UCSD-AML1 (cell line): ENCODE measurements around the gene SALL3.

Experiments
- DNase-seq: peaks from one replicate; lab custom pipeline; 2025; ENCODE audit not compliant: unreplicated experiment; lab: John Stamatoyannopoulos, UW

The SALL3 gene

DNA sequence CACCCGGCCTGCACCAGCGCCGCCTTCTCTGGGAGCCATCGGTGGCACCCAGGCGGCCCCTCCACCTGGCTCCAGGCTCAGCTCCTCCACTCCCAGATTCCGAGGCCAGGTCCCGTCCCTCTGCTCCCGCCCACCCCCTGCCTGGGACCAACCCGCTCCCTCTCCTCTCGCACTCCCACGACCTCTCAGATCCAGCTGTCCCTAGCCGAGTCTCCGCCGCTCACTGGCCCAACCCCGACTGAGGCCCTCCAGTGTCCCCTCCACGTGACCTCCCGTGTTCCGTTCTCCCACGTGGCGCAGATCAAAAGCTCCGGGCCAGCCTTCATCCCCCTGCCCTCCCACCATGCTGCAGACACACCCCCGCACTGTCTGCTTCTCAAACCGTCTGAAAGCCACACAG lies 14.4 kb upstream of the SALL3 start:
- no peak for DNase-seq

DNA sequence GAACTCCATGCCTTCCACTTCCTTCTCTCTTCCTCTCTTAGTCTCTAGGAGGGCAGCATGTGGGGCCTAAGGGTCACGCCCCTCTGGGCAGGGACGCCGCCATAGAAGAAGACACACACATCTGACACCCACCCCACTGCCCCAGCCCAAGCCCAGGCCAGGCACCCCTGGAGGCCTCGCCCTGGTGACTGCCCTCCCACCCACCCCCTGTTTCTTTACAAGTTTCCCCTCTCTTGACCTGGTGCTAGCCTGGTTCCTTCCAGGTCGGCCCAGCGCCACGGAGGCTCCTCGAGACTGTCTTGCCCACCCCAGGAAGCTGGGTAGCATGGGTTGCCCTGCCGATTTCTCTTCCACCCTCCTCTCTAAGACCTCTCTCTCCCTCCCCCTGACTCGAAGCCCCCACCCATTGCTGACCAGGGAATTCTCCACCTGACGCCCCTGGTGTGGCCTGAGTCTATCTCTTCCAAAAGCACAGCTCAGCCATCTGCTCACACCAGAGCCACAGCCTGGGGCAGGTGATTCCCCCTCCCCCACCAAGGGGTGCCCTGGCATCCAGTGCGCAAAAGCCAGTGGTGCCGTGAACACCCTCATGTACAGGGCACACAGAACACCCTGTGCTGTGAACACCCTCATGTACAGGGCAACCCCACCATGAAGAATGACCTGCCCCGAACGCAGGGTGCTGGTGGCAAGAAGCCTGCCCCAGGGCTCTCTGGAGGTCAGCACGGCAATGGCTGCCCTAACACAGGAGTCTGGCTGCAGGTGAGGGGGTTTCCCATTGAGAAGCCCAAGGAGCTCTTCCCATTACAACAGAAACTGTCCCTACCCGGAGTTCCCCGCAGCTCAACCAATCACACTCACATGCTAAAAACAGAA lies 13.5 kb upstream of the SALL3 start:
- DNase-seq: no peak

DNA sequence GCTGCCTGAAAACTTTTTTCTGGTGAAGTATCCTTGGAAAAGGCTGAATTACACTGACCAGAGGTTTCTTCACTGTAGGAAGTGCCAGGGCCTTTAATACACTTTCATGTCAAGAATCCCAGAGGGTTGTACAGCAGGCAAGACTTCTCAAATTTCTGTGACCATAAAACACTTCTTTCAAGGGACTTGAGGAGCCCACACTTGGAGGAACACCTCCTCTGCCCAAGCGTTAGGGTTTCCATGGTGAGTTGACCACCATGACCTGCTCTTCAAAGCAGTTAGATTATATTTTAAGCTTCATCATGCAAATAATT lies 12.9 kb upstream of the SALL3 start:
- DNase-seq: no peak

DNA sequence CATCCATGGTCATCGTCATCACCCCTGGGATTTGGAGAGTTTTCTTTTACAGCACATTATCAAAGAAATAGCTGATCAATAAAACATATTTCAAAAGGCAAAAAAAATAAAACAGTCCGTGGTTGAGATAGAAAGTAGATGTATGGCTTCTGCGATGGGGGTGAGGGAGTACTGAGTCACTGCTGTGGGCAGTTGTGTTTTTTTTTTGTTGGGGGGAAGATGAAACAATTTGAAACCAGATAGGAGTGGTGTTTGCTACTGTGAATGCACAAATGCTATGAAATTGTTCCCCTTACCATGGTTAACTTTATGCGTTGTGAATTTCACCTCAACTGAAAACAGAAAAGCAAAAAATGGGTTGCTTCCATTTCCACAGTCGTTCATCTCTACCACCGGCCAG lies 11.9 kb upstream of the SALL3 start:
- DNase-seq: no peak

DNA sequence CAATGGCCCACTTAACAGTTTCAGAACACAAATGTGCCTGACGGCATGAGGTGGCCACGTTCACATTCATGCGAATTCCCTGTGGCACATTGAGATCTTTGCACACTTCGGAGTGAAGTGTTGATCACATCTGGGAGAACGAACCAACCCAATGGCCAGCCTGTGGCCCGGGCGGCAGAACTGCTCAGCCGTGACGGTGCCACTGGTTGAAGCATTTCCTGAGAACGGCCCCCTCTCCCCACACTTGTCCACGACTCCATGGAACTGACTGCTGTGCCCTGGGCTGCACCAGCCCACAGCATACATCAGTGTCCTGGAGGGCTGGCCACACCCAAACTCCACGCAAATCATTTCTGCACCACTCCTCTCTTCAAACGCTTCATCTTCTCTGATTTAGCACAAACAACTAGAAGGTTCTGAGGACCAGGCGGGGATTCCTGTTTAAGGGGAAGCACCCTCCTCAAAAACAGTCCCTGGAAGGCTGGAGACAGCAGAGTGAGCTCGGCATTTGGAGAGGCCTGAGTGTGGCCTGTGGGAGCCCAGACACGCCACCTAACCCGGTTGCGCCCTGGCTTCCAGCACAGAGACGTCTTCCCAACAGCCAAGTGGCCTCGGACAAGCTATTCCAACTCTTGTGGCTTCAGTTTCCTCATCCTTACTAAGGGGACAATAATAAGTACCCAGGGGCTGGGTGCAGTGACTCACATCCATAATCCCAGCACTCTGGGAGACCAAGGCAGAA lies 9.9 kb upstream of the SALL3 start:
- no peak for DNase-seq

DNA sequence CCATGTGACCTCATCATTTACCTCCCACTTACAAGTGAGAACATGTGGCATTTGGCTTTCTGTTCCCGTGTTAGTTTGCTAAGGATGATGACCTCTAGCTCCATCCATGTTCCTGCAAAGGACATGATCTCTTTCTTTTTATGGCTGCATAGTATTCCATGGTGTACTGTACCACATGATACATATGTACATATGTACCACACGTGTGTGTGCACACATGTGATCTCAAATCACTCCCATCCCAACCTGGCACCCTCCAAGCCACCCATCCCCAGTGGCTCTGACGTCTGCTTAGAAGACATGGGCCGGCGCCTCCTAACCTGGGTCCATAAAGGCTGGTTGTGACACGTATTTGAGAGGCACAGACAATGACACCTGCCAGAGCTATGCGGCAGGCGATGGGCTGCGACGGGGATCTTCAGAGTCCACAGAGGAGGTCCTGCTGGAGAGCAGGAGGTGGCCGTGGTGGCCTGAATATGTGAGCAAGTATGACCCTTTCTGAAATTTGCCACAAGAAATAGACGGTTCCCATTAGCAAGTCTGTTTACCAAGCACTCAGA lies 8.8 kb upstream of the SALL3 start:
- DNase-seq: no peak

DNA sequence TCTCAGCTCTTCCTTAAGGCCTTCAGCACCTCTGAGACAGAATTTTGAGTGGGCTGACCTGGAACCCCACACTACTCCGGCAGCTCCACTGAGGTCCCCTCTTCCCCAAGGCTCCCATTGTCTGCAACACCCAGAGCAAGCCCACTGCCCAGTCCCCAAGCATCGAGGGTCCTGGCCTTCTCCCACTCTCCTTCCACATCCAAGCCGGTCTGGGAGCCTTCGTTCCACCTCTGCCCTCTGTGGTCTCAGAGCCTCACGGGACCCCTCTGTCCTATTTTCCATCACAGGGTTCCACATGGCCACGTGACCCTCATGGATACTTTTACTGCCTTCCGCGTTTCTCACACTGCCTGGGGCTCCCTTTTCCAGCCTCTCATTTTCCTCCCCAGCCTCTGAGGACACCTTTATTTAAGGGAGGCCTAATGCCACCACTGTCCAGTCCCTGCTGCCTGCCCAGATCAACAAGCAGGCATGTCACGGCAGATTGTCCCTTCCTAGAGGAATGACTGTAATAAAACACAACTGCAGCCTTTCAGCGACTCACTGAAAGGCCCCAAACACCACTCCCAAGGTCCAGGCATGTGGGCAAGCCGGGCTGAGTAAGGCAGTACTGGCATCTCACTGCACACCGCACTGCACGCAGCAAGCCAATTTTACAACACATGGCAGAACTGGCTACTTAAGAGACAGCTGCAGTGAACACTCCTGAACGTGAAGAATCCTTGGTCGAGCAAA lies 7.9 kb upstream of the SALL3 start:
- no peak for DNase-seq

DNA sequence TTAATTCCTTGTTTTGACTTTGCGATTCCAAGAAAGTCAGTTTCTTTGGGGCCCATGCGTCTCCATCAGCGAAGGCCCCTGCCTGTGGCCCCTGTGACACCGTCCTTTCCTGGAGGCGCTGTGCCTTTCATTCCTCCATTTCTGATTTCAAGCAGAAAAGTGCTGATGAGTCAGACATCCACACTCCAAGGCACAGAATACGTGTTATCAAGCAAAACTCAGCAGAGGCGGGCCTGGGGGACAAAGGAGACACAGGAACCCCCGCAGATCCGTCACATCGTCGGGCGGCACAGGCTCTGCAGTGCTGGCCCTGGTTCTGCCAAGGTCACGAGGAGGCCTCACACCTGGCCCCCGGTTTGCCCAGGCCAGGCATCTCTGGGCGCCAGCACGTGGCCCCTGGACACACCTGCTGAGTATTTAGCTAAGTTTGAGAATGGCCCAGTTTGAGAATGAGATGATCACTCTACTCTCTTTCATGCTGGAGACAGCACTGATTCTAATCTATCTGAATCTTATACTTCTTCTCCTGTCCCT lies 7.2 kb upstream of the SALL3 start:
- no peak for DNase-seq

DNA sequence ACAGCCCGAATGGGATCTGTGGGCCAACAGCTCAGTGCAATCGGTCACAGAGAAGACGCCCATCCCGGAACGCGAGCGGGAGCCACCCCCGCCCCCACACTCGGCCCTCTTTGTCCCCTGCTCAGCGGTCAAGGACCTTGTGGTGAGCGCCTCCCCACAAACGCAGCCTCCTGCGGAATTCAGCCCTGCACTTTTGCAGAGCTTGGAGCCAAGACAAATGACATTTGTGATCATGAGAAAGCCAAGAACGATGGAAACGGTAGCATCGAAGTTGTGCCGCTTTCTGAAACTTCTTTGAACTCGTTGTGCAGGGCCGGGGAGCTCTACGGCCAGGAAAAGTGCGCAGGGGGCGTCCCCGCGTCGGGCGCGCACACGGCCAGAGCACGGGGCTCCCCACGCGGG lies 6.7 kb upstream of the SALL3 start:
- DNase-seq: no peak

DNA sequence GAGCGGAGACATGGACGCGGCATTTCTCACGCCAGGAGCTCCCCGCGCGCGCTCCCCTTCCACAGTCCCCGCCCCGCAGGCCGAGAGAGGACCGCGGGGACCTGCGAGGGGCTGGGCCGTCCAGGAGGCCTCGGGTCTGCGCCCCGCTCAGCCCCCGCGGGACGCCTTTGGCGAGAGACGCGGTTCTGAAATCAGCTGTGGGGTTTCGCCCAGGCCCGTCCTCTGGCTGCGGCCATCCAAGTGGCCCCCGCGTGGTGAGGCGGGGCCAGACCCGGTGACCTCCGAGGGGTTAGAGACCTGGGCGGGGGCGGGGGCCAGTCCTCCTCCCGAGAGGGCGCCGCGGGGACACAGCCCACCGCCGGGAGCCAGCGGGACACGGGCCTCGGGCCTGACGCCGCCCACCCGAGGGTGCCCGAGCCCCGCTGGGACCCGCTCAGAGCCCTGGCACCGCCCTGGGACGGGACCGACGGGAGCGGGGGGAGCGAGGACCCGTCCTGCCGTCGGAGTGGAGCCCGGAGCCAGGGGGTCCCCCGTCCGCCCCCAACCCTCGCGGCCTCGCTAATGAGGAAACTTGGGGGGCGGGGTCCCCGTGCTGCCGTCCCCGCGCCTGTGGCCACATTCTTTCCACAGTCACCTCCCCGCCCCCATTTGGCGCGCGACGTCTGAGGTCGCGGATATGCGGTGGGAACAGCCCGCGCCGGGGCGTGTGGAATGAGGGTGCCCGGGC lies 6.1 kb upstream of the SALL3 start:
- DNase-seq: no peak

DNA sequence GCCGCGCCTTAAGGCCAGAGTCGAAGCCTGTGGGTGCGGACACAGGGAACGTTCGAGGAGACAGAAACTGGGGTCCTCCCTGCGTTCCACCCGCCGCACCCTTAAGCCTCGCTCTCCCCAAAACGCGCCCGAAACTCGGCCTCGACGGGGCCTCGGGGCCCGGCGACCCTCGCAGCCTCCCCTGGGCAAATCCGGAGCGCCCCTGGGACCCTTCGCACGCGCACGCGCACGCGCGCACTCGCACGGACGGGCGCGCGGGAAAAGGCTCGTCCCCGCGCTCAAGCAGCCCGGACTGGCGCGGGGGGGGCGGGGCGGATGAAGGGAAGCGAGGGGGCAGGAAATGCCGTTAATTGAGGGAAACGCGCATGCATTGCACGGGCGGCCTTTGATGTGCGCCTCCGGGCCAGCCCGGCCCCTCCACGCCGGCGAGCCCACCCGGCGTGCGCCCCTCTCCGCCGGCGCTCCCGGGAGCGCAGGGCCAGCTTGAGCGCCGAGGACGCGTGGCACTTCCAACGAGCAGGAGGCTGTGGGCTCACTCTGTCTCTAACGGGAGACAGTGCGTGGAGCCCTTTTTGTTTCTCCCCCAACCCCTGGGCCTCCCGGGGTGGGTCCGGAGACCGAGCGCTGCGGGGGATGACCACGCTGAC lies 5.4 kb upstream of the SALL3 start:
- no peak for DNase-seq

DNA sequence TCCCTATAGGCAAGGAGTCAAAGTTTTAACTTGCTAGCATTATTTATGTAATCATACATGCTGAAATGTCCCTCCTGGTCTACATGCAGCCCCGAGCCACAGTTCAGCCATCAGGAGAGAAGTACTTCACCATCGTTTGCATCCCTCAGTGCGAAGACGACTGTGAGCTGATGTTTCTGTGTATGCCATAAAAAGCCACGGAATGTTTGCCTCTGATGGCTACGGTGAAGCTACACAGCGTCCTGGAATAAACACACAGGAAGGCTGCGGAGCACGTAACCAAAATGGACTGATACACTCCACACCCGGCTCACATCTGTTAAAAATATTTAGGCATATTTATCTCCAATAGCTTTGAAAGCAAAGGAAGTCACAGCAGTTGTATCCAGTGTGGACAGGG lies 4.3 kb upstream of the SALL3 start:
- DNase-seq: no peak

DNA sequence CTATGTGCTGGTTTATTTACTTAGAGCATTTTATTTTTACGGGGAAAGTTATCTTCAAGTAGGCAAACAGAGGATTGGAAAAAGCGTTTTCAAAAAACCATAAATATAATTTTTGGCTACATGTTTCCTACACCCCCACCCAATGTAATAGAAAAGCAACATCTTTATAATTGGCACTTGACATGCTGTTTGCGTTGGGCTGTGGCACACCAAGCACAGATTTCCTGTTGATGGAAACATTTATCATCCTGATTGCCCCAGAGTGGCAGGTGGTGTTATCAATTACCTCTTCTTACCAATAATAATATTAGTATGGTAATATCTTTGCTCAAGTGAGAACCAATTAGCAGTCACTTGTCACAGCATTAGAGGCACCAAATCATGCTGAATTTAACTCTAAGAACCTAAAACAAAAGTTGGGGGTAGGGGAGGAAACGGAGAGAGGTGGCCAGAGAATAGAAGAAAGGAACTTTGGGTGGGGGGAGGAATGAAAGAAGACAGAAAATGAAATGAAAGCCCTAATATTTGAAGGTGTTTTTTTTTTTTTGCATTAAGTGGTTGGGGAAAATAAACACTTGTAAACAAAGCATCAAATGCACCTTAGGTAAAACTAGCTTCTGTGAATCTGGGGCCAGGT lies 3.8 kb upstream of the SALL3 start:
- no peak for DNase-seq

DNA sequence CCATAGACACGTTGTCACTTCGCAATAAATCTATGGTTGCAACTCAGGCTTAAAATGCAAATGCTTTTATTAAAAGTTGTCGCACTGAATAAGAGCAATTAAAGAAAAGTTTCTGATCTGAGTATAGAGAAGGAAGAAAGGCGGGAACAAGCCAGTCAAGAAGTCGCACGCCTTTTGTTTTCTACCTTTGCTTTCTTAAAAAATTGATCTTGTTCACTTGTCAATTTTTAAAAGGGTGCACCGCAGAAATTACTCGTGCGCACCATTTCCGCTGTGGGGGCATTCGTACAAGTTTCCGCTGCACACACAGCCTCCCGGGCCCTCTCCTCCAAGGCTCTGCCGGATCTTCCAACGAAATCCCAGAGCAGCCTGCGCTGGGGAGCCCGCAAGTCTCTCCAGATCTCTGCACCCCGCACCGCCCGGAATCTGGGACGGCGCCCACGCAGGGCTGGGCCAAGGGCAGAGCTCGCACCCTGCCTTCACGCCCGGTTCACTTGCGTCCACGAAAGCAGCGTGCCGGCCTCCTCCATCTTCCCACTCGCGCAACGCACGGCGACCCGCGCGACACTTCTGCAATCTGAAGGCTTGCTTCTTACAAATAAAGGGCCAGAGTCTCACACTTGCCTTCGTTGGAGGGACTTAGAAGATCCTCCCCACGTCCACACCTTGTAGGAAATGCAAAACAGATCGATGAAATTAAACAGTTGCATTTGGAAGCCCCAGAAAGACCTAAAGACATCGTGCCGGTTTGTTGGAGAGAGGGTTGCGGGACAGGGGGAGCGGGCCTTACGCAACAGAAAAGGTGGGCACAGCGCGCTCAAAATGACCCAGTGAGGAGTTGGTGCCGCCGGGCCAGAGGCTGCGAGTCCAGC lies 2.6 kb upstream of the SALL3 start:
- DNase-seq: no peak

DNA sequence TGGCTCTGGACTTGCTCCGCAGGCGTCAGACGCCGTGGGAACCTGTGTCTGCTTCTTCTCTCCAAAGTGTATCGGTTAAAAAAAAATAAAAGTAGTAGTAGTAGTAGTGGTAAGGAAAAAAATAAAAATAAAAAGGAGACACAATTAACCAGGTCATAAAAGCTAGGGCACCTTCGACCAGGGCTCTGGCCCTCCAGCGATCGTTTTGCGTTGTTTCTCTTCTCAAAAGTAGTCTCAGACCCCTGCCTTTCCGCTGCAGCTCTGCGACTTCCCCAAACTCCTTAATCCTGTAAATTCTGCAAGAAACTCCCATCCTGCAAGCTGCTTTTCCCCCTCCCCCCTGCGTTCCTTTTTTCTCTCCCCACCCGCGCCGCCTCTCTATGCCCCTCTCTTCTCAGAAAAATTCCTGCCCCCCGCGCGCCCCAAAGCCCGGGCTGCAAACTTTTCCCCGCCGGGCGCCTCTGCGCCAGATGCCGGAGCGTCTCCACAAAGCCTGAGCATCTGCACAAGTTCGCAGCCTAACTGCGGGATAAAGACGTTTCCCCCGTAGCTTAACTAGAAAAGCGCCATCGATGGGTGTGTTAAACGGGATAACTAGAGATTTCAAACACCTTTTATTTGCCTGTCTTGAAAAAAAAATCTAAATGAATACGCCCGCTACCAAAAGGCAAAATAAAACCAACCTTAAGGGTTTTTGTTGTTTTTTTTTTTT lies 1.8 kb upstream of the SALL3 start:
- no peak for DNase-seq

DNA sequence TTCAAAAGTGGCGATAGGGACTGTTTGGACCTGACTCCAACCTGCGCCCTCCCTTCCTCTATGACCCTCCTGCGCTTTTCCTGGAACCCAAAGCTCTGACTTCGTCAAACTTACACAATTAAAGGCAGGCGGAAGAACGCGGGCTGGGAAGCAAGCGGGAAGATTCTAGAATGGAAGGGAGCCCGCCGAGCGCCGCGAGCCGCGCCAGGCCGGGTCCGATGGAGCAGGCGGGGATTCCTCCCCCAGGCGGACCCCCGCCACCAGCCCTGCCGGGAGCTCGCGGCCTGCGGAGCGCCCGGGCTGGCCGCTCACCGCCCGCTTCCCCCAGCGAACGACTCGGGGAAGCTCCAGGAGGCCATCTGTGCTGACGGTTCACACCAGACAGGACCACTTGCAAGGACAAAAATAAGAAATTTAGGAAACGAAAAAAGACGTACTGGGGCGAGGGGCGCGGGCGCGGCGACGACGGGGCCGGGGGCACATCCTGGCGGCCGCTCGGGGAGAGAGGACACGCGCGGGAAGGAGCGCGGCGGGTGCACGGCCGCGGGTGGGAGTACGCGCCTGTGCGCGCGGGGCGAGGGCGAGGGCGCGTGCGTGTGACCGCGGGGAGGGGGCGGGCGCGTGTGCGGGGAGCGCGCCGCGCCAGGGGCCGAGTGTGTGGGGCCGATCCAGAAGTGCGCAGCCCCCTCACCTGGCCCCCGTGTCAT lies 1.1 kb upstream of the SALL3 start:
- DNase-seq: no peak

DNA sequence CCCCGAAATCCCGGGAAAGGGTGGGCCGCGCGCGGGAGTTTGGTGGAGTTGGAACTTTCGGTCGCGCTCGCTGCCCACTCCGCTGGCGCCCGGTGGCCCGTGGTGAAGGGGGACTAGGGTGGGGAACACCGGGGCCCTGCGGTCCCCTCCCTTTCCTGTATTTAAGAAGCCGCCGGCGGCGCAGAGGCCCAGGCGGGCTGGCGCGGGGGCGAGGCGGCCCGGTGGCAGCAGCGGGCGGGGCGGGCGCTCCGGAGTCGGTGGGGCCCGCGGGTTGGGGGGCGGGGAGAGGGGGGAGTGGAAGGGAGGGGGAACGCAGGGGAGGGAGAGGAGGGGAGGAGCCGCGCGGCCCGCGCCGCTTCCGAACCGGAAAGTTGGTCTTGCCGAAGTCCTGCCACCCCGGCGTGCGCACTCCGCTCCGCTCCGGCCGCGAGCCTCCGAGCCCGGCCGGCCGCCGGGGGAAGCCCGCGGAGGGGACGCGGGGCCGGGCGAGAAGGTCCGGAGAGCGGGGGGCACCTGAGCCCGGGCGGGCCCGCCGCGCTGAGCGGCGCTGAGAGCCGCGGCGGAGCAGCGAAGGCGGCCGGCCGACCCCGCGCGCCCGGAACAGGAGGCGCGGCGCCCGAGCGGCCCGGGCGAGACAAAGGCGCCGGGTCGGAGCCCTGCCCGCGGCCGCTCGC lies 425 bp upstream of the SALL3 start:
- DNase-seq: no peak
